Heart left ventricle (tissue), 13 donors: ENCODE measurements around the gene EFCAB5.
"Not testable (repeated sequence)": the region's sequence is repeated elsewhere in the genome, so short reads cannot be mapped to it uniquely, and the experiment has no call there.

Source experiments
- CTCF ChIP-seq, 12 donors: fragments of 200-600 bp; sonication (generic) in 4 of 12; IDR thresholded peaks; one replicate each; pipeline versions ENCODE4 v1.5.0 to v1.8.0; 2018 to 2022; ENCODE audit warnings: antibody characterized with exemption in 12 of 12, mild to moderate bottlenecking in 5 of 12
- POLR2A ChIP-seq, 2 donors: fragments of 450-650 bp; IDR thresholded peaks; one replicate each; pipeline ENCODE4 v1.6.1; 2017; ENCODE audit warnings: antibody characterized with exemption in 2 of 2, mild to moderate bottlenecking in 2 of 2, moderate library complexity in 2 of 2
- donor health status: ischemic (EF 13 %, LVEDD 7.1; RV severe dilation, severe dysfunction).
- donor health status: DM: no; HTN: yes; CAD: no.
- donor health status: DM: no; HTN: no; CAD: no.
- donor health status: ischemic (EF 25% LVEDD 6.9; RV normal size, moderate dysfunction).
- donor health status: ischemic (EF 25% LVEDD 5.7; RV mildly dilated, moderate dysfunction).
- donor health status: ischemic (EF 35%, LVEDD 5.7; RV mildly dilated, moderate dysfunction).
- donor health status: nonischemic (EF 11% LVEDD 7.7; RV severe dilation, severe dysfunction).
- donor health status: DM: yes; HTN: yes; CAD: no.
- donor health status: PGD.
- donor health status: ischemic (EF 29% LVEDD 5.4; RV normal size, mild dysfunction).
- donor health status: nonischemic (EF 23%, LVEDD 6.1; RV moderate dilation, normal function).

GRCh38 chr17:30011934-30012333 is 70.5 kb downstream of the EFCAB5 start:
- not testable (repeated sequence) for TF ChIP-seq CTCF, POLR2A (IDR thresholded peaks at IDR 0.05)
